ENCODE results near the gene TMEM176B.

Gene TMEM176B

DNA sequence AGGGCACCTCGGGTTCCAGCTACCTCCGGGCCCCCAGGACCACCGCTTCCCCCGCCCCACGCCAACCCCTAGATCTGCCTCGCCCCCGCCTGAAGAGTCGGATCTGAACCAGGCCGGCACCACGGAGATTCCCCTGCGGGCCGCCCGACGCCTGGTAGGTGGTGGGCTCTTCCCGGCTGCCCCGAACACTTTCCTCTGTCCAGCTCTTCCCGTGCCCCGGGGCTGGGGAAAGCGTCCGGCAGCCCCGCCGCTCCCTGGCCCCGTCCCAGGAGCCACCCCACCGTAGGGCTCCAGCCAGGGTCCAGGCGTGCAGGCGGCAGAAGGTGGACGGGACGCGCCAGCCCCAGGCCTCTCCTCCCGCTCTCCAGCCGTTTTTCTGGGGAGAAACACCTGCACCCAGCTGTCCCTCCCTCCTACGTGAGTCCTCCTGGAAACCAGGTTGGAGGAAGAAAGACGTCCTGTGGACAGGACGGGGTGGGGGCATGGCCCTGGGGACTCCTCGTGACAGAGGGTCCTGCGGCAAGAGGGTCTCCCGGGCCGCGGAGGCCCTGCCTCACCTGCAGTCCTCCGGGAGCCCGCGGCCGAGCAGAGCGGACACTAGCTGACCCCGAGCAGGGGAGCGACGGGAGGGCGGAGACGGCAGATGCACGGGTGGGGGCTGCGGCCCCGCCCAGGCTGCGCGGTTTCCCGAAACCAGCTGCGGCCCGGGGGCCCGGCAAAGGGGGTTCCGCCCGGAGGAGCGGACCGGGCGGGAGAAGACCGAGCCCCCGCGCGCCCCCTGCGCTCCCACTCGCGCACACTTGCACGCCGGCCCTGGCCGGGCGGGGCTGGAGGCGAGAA, at the start of gene TMEM176B:
Gene TMEM176B, minus strand, starts transcription at position 624 of the 840 bp plus-strand sequence. CDS start 3,795 bp downstream, outside the sequence.
- no peak for DNase-seq (ENCODE audit: low read depth in 2 of 2)

DNA sequence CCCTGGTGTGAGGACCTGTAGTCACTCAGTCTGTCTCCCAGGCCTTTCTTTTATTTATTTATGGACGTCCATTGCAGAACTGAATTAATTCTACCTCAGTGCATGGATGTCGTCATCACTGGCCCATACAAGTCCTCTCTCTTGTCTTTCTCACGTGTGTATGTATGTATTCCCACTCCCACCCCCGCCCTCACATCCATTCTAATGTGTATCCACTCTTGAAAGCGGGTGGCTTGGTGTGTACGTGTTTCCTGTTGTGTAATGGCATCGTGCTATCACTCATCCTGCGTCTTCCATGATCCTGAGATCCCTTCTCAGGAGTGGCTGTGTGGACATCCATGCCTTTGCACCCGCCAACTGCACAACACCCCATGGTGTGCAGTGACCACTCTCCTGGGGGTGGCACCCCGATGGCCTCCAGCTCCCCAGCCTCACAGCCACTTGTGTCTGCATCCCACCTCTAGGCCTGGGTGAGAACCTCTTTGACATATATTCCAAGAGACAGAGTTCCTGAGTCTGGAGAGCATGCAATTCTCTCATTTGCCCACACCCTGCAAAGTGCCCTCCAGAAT, 49.1 kb upstream of the TMEM176B start:
- DNase-seq (ENCODE audit: low read depth in 2 of 2): no peak

DNA sequence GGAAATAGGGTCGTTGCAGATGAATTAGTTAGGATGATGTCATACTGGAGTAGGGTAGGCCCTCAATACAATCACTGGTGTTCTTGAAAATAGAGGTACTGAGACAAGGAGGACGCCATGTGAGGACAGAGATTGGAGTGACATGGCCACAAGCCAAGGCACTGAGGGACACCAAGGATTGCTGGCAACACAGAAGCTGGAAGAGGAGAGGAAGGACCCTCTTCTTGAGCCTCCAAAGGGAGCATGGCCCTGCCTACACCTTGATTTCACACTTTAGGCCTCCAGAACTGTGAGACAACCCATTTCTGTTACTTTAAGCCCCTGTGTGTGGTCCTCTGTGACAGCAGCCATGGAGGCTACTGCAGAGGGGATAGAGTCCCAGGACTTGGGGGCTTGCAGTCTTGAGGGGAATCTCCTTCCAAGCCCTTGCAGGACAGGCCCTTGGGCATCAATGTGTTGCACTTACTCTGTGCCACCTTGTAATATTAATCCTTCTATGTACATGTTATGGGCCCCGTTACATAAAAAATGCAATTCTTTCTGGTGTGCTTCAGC, 48.5 kb upstream of the TMEM176B start:
- no peak for DNase-seq (ENCODE audit: low read depth in 2 of 2)

DNA sequence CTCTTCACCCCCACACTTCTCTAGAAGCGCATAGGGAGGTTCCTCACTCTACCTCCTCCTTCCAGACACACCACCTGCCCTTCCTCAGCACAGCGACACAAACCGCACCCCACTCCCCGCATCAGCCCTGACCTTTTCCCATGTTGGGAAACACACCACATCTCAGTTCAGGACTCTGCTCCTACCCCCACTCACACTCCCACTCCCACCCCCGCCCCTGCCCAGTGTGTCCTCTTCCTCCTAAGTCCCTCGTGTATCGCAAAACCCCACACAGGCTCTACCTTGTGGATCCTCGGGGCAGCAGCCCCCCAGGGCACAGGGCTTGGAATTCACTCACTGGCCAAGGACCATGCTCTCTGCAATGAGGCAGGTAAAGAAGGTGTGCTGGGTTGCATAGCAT, 47.9 kb upstream of the TMEM176B start:
- no peak for DNase-seq (ENCODE audit: low read depth in 2 of 2)

DNA sequence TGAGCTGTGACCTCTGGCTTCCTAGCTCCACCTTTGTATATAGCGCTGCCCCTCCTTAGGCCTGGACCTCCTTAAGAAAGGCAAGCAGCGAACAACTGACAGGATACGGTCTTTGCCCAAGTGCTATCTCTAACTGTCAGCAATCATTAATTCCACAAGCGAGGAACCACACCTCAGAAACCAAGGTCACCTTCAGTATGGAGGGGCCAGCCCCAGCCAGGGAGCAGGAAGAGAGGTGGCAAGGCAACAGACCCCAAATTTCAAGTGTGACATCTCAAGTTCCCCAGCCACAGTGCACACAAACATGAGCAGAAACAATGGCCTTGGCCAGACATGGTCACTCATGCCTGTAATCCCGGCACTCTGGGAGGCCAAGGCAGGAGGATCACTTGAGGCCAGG, 47.4 kb upstream of the TMEM176B start:
- DNase-seq (ENCODE audit: low read depth in 2 of 2): no peak

DNA sequence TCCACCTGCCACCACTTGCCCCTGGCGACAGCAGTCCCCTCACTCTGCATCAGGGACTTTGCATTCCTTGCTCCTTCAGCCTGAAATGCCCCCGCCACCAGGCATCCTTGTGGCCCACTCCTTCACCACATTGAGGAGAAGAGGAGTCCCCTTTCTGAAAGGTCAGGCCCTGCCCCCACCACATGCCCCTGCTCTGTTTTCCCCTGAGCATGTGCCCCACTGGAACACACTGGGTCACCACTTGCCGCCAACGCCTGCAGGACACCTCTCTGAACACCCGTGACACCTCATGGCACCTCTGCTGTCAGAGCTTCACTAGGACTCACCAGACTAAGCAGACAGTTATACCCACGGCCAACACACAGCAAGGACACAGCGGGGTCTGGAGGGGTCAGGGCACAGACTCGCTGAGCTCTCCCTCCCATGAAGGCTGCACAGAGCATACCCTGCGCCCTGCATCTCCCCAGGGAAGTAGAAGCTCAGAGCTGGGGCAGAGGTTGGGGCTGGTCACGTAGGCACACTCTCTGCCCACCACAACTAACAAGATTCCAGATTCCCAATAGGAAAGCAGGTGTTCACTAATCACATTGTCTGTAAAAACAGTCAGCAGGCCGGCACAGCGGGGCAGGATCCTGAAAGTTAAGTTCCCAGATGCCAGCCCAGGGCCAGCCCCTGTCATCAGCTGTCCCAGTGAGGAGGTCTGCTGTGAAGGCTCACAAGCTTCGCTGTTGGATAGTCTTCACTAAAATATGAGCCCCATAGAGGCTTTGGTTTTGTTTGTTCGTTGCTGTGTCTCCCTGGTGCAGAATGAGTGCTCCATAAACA, 46.3 kb upstream of the TMEM176B start:
- no peak for DNase-seq (ENCODE audit: low read depth in 2 of 2)

DNA sequence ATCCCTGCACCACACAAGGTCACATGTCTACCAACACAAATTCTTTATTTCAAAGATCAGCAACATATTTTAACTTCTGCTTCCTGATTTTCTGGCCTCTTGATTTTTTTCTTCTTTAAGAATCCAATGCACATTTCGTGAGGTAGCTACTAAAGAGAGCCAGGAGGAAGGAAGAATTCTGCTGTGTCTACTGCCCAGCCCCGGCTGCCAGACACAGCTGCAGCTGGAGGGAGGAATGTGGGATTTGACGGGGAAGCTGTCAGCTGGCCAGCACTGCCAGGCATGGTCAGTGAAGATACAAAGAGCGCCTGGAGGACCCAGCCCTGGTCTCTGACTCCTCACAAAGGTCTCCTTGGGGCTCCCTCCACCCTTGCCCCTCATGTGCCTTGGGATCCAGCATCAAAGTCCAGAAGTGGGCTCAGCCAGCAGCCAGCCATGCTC, 45.3 kb upstream of the TMEM176B start:
- DNase-seq (ENCODE audit: low read depth in 2 of 2): no peak

DNA sequence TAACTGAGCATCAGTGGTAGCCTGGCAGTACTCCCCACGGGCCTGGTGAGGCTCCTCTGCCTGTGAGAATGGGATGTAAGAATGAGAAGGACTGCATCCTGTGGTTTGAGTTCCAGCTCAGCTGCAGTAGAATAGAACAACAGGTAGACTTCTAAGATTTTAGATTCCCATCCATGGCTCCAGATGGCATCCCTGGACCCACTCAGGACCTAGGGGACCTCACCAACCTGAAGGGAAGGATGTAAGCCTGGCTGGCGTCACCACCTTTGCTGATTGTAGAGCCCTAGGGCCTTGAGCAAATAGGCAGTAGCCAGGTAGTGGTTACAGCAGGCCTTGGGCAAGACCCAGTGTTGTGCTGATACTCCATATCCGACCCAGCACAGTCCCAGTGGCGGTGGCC, 42.6 kb upstream of the TMEM176B start:
- DNase-seq (ENCODE audit: low read depth in 2 of 2): no peak

DNA sequence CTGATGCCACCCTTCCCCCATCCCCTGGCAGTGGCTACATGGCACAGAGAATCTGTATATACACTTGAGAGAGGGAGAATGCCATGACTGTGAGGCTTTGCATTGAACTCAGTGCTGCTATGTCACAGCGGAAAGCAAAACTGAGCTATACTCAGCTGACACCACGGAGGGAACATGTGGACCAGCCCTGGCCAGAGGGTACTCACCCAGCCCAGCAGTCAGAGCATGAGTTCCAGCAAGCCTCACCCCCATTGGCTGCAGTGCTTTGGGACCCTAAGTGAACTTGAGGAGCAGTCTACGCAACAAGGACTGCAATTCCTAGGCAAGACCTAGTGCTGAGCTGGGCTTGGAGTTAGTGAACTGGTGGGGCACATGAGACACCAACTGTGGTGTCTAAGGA, 41.9 kb upstream of the TMEM176B start:
- no peak for DNase-seq (ENCODE audit: low read depth in 2 of 2)

DNA sequence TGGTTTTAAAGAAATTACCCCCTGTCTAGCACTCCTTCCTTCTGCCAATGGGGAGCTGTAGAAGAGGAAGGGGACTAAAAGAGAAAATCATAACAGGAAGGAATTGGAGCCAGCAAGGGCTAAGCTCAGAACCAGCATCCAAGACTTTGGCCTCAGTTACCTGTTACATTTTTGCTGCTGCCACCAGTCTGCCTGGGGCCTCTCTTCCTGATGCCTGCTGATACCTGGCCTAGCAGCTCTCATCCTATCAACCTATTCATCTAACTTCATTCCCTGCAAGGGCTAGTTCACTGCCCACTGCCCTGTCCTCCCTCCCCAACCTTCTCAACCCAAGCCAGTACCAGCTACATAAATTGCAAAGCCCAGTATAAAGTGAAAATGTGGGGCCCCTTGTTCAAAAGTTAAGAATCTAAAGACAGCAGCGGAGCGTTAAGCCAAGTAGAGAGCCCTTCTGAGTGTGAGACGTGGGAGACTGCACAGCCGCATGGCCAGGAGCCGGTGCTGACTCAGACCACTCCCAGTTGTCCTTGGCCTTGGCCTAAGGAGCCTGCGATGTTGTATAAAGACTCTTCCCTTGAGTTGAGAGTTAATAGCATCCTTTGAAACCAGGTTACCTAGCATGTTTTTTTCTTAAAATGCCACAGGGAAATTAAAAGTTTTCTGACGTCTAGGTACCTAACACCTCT, 38.9 kb upstream of the TMEM176B start:
- no peak for DNase-seq (ENCODE audit: low read depth in 2 of 2)

DNA sequence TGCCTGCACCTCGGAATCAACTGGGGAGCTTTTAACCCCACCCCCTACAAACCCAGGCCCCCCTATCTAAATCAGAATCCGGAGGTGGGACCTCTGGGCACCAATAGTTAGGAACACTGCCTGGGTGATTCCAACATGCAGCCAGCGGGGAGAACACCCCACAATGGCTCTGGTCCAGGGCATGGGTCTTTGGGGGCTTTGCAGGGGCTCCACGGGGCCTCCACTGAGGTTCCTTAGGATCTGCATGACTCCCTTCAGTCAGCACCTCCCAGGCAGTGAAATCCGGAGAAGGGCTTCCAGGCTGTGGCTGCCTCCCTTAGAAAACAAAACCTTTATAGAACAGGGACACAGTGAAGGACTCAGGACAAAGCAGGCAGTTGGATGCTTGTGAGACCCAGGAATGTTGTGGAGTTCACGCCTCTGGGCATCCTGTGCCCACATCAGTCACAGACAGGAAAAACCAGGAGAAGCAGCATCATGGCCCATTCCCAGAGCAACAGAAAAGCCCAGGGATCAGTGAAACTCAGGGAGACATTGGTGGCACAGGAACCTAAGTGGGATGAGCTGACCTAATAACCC, 35.6 kb upstream of the TMEM176B start:
- no peak for DNase-seq (ENCODE audit: low read depth in 2 of 2)

DNA sequence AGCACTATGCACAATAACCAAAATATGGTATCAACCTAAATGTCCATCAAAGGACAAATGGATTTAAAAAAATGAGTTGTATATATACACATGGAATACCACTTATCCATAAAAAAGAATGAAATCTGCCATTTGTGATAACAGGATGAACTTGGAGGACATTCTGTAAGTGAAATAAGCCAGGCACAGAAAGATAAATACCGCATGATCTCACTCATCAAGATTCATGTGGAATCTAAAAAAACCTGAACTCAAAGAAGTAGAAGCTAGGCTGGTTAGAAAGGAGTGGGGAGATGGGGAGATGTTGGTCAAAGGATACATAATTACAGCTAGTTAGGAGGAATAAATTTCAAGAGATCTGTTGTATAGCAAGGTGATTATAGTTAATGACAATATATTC, 34.9 kb upstream of the TMEM176B start:
- no peak for DNase-seq (ENCODE audit: low read depth in 2 of 2)

DNA sequence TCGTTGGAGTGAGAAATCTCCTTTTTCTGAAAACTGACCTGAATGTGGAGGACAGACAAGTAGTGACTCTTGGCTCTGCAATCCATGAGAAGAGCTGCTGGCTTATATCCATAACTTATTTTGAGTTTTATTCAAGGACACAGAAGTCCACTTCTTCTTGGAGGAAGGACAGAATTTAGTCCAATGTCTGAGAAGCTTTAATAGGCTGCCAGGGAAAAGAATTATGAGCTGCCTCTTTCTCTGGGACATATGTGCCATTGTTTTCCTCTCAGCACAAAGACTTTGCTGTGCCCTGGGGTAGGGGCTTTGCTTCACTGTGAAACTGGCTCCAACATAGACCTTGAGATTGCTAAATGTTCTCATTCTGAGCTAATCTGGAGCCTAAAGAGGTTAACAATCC, 31.7 kb upstream of the TMEM176B start:
- DNase-seq (ENCODE audit: low read depth in 2 of 2): no peak

DNA sequence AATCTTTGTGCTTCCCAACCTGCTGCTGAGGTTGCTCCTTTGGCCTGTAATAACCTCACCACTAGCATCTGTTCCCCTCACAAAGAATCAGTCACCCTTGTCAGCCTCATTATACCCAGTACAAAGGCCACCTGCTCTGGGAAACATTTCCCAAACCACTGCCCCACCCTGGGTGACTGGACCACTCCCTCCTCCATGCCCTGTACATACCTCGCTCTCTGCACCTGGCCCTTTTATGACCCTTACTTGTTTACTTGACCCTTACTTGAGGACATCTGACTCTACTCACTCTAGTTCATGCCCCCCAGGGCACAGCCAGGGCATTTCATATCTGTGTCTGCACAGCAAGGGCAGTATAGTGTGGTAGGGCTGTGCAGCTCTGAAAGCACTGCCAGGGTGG, 30.8 kb upstream of the TMEM176B start:
- DNase-seq (ENCODE audit: low read depth in 2 of 2): no peak

DNA sequence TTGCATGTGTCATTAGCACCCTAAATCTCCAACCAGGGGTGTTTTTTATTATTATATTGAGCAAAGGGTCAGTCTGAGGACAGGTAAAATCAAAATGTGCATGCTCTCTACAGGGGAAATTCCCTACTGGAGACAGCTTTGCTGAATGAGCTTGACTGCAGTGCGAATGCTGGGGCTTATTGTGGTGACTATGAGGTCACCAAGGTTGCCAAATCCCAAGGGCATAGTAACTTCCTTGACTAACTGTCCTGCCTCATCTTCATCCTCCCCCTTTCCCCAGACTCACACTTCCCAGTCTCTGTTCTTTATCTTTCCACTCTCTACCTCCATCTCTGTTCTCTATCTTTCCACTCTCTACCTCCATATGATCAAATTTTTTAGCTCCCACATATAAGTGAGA, 29.3 kb upstream of the TMEM176B start:
- no peak for DNase-seq (ENCODE audit: low read depth in 2 of 2)

DNA sequence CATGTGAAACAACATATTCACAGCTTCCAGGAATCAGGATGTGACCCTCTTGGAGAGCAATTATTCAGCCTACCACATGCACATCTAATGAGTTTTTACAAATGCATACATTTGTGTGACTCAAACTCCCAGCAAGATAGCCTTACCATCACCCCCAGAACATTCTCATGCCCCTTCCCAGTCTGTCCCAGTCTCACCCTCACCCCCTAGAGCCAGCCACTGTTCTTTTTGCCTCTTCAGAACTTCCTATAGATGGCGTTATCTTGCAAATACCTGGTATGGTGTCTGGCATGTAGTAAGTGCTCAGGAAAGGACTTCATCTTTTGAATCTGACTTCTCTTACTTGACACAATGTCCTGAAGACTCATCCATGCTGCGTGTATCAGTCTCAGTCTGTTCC, 28.2 kb upstream of the TMEM176B start:
- DNase-seq (ENCODE audit: low read depth in 2 of 2): no peak

DNA sequence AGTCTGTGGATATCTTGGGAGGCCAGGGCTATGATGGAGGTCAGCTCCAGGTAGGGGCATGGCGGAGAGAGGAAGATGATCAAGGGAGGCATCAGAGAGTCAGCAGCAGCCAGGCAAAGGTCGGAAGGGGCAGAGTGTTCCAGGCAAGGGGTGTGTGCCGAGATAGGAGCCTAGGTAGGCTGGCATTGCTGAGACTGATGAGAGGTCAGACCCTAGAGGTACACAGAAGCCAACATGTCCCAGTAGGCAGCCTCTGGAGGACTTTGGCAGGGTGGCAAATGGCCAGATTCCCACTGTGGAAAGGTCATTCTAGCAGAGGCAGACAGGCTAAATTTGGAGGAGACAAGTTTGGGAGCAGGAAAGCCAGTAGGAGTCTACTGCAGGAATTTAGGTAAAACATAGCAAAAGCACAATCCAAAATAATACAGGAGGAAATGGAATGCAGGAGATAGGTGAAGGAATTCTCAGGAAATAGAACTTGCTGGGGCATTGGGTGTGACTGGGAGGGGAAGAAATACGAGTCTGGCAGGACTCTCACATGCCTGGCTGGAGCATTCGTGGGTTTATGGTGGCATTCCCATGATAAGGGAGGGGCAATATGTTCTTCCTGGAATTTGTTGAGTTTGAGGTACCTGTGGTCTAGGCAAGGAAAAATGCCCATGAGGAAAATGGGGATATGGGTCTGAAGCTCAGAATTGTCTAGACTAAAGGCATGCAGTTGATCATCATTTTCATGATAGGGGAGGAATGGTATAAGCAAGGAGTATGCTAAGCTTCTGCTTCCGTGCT, 26.1 kb upstream of the TMEM176B start:
- DNase-seq (ENCODE audit: low read depth in 2 of 2): no peak

DNA sequence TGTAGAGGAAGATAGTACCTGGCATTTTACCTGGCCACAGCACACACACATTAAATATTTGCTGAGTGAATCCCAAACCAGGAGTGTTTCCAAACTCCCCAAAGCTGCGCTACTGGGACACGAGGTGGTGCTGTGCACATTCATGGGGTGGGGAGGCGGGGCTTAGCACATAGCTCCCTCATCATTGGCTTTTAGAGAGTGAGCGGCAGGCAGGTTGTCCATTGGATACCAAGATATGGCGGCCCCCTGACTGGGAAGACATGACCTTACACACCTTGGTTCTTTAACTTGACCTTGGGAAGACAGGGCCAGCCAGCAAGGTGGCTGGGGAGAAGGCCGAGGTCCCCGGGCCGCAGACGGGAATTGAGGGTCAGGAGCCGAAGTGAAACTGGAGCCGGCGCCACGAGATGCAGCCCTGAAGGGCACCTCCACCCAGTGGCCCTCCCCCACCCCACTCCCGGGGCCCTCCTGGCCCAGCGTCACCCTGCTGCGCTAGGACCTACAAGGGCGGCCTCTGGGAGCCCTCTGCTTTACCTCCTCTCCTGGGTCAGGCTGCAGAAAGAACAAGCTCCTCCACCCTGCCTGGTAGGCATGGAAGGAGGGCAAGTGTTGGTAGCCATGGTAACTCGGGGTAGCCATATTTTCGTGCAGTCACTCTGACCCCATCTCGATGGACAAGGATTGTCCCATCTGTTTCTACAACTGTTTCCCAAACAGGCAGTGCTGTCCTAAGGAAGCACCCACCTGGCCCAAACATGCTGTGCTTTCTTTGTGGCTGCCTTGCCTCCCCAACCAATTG, 24.4 kb upstream of the TMEM176B start:
- no peak for DNase-seq (ENCODE audit: low read depth in 2 of 2)

DNA sequence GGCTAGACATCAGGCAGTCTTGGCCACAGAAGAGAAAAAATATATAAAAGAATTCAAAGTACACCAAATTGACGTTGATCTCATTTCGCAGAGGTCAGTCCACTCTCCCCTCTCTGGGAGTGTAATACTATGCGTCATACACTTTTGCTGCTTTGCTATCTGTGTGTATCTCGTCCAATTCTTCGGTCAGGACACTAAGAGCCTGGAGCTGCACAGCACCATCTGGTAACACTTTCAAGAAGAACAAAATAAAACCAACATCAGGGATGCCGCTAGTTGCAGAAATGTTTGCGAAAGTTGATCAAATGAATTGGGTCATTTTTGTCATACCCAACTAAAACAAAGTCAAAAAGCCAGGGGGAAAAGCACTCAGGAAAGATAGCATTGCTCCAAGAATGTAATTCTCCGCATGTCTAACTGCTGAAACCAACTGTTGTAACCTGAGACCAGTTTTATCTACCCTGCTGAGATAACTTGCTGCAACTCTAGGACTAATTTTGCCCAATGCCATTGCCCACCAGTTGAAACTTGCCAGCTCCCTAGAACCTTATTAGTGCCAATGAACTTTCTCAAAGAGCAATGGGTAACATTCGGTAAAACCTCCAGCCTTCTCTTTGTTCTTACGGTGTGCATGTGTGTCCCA, 23.4 kb upstream of the TMEM176B start:
- no peak for DNase-seq (ENCODE audit: low read depth in 2 of 2)
